ENCODE results near the gene RIPOR3.
"Not testable (repeated sequence)": the region's sequence is repeated elsewhere in the genome, so short reads cannot be mapped to it uniquely, and the experiment has no call there.

Gene RIPOR3

DNA sequence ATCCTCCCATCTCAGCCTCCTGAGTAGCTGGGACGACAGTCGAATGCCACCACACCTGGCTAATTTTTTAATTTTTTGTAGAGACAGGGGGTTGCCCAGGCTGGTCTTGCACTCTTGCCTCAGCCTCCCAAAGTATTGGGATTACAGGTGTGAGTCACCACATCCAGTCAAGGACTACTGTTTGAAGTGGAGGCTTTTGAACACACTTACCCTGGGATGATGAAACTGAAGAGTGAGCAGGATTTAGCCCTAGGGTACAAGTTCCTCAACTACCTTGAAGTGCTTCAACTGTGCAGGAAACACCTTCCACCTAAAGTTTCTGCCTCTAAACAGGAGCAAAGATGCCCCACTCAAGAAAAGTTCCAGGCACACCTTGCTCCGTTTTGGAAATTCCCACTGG lies 24.4 kb upstream of the RIPOR3 start:
- Histone ChIP-seq H3K9ac (ENCODE audit: low read length in 5 of 5) (no peak overlapping the region), H3K36me3 (ENCODE audit: control insufficient read depth in 5 of 5, insufficient read depth in 5 of 5, low read length in 5 of 5) (no peaks in the 10 kb centered on the region), H3K9me3 (ENCODE audit: control insufficient read depth in 5 of 5, low read length in 5 of 5) (no peaks in the 10 kb centered on the region), H3K4me1 (ENCODE audit: control insufficient read depth in 5 of 5, insufficient read depth in 5 of 5, low read length in 5 of 5) (peaks cover 0 to 10% (median 3%) of the 10 kb centered on the region in 5 donors), H3K27ac (ENCODE audit: low read depth, low read length) (no peak overlapping the region), H3K27me3 (ENCODE audit: control insufficient read depth in 5 of 5, insufficient read depth in 4 of 5, low read length in 5 of 5) (no peaks in the 10 kb centered on the region), H3K4me3 (ENCODE audit: low read depth in 1 of 5, low read length in 5 of 5) (no peak overlapping the region)

DNA sequence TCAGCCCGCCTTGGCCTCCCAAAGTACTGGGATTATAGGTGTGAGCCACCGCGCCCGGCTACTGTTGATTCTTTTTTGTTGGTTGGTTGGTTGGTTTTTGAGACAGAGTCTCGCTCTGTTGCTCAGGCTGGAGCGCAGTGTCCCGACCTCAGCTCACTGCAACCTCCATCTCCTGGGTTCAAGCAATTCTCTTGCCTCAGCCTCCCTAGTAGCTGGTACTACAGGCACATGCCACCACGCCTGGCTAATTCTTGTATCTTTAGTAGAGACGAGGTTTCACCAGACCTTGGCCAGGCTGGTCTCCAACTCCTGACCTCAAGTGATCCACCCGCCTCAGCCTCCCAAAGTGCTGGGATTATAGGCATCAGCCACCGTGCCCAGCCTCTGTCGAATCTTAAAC lies 23.1 kb upstream of the RIPOR3 start:
- not testable (repeated sequence) for H3K36me3 ChIP-seq (ENCODE audit: control insufficient read depth in 5 of 5, insufficient read depth in 5 of 5, low read length in 5 of 5); H3K27ac ChIP-seq (ENCODE audit: low read depth, low read length); H3K4me3 ChIP-seq (ENCODE audit: low read depth in 1 of 5, low read length in 5 of 5); H3K9me3 ChIP-seq (ENCODE audit: control insufficient read depth in 5 of 5, low read length in 5 of 5); H3K27me3 ChIP-seq (ENCODE audit: control insufficient read depth in 5 of 5, insufficient read depth in 4 of 5, low read length in 5 of 5); H3K9ac ChIP-seq (ENCODE audit: low read length in 5 of 5)
- peaks cover 3 to 15% (median 8%) of the 10 kb centered on the region in 5 donors for H3K4me1 ChIP-seq (ENCODE audit: control insufficient read depth in 5 of 5, insufficient read depth in 5 of 5, low read length in 5 of 5)

DNA sequence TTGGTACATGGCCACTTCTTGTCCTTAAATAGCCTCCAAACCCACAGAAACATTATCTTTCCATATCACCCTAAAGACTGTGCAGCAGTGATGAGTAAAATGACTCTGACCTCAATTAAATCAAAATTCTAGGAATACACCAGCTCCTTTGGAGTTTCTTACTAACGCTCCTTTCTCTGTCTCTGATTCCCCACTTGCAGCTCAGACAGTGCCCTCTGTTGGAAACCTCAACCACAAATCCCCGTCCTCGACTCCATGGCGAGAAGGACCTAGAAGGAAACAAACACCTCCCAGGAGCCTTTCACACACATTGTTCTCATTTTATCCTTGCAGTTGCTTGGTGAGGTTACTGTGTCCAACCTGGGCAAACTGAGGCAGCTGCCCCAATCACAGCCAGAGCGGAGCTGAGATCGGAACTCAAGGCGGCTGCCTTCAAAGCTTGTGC lies 22.3 kb upstream of the RIPOR3 start:
- no peak overlapping the region for H3K4me3 ChIP-seq (ENCODE audit: low read depth in 1 of 5, low read length in 5 of 5)
- H3K4me1 ChIP-seq (ENCODE audit: control insufficient read depth in 5 of 5, insufficient read depth in 5 of 5, low read length in 5 of 5), result peaks cover 3 to 15% (median 8%) of the 10 kb centered on the region in 5 donors
- H3K27me3 ChIP-seq (ENCODE audit: control insufficient read depth in 5 of 5, insufficient read depth in 4 of 5, low read length in 5 of 5), result no peaks in the 10 kb centered on the region
- no peaks in the 10 kb centered on the region for H3K9me3 ChIP-seq (ENCODE audit: control insufficient read depth in 5 of 5, low read length in 5 of 5)
- no peak overlapping the region for H3K27ac ChIP-seq (ENCODE audit: low read depth, low read length)
- H3K36me3 ChIP-seq (ENCODE audit: control insufficient read depth in 5 of 5, insufficient read depth in 5 of 5, low read length in 5 of 5), result no peaks in the 10 kb centered on the region
- no peak overlapping the region for H3K9ac ChIP-seq (ENCODE audit: low read length in 5 of 5)

DNA sequence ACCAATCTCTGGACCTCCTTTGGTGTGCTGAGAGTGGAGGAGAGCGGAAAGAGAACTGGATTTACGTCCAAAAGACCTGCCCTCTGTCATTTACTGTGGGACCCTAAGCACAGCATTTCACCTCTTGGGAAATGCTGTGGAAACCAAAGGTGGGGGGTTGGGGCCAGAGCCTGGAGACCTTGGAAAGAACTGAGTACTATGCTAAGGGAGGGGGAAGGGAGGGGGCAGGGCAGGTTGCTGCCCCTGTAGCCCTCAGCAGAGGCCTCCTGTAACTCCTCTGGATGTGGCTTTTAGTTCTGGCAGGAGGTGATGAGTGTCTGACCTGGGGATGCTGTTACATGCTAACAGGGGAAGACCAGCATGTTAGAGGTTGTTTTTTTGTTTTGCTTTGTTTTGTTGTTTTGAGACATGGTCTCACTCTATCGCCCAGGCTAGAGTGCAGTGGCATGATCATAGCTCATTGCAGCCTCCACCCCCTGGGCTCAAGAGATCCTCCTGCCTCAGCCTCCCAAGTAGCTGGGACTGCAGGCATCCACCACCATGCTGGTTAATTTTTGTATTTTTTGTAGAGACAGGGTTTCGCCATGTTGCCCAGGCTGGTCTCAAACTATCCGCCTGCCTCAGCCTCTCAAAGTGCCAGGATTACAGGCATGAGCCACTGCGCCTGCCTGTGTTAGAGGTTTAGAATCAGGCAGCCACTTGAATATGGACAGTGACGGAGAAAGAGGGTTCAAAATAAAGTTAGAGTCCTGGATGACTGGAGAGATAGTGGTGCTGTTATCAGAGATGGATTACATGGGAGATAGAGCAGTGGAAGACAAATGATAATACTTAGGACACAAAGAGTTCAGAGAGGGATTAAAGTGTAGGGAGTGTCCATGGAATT lies 21.7 kb upstream of the RIPOR3 start:
- H3K9ac ChIP-seq (ENCODE audit: low read length in 5 of 5), result no peak overlapping the region
- no peaks in the 10 kb centered on the region for H3K27me3 ChIP-seq (ENCODE audit: control insufficient read depth in 5 of 5, insufficient read depth in 4 of 5, low read length in 5 of 5)
- H3K27ac ChIP-seq (ENCODE audit: low read depth, low read length), result no peak overlapping the region
- peaks cover 3 to 11% (median 7%) of the 10 kb centered on the region in 5 donors for H3K4me1 ChIP-seq (ENCODE audit: control insufficient read depth in 5 of 5, insufficient read depth in 5 of 5, low read length in 5 of 5)
- no peak overlapping the region for H3K4me3 ChIP-seq (ENCODE audit: low read depth in 1 of 5, low read length in 5 of 5)
- H3K9me3 ChIP-seq (ENCODE audit: control insufficient read depth in 5 of 5, low read length in 5 of 5), result no peaks in the 10 kb centered on the region
- no peaks in the 10 kb centered on the region for H3K36me3 ChIP-seq (ENCODE audit: control insufficient read depth in 5 of 5, insufficient read depth in 5 of 5, low read length in 5 of 5)

- no peaks in the 10 kb centered on the region for H3K9me3 ChIP-seq (ENCODE audit: control insufficient read depth in 5 of 5, low read length in 5 of 5)
- no peak overlapping the region for H3K9ac ChIP-seq (ENCODE audit: low read length in 5 of 5)
- H3K27ac ChIP-seq (ENCODE audit: low read depth, low read length), result no peak overlapping the region
Observed at GRCh38 chr20:50711113-50711825, 19.9 kb upstream of the RIPOR3 start.

DNA sequence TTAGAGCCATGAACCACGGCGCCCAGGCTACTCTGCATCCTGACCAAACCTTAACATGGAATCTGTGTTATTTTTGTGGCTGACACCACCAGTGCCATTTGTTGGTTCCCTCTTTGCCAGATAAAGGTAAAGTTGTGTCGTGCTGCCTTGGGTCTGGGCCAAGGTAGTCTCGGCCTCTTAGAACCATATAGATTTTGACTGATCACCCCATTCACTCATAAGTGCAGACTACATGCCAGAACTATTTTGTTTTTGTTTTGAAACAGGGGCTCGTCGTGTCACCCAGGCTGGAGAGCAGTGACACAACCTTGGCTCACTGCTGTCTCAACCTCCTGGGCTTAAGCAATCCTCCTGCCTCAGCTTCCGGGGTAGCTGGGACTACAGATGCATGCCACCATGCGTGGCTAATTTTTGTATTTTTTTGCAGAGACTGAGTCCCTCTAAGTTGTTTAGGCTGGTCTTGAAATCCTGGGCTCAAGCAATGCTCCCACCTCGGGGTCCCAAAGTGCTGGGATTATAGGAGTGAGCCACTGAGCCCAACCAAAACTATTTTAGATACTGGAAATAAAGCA lies 19.2 kb upstream of the RIPOR3 start:
- Histone ChIP-seq H3K9me3 (ENCODE audit: control insufficient read depth in 5 of 5, low read length in 5 of 5) (no peaks in the 10 kb centered on the region), H3K36me3 (ENCODE audit: control insufficient read depth in 5 of 5, insufficient read depth in 5 of 5, low read length in 5 of 5) (no peaks in the 10 kb centered on the region), H3K27me3 (ENCODE audit: control insufficient read depth in 5 of 5, insufficient read depth in 4 of 5, low read length in 5 of 5) (peaks cover 0 to 3% (median 0%) of the 10 kb centered on the region in 5 donors), H3K27ac (ENCODE audit: low read depth, low read length) (no peak overlapping the region), H3K4me1 (ENCODE audit: control insufficient read depth in 5 of 5, insufficient read depth in 5 of 5, low read length in 5 of 5) (peaks cover 3 to 9% (median 6%) of the 10 kb centered on the region in 5 donors), H3K9ac (ENCODE audit: low read length in 5 of 5) (no peak overlapping the region), H3K4me3 (ENCODE audit: low read depth in 1 of 5, low read length in 5 of 5) (no peak overlapping the region)

More at GRCh38 chr20:50711113-50711825, 19.9 kb upstream of the RIPOR3 start:
- no peak overlapping the region for H3K4me3 ChIP-seq (ENCODE audit: low read depth in 1 of 5, low read length in 5 of 5)
- H3K27me3 ChIP-seq (ENCODE audit: control insufficient read depth in 5 of 5, insufficient read depth in 4 of 5, low read length in 5 of 5), result peaks cover 0 to 3% (median 0%) of the 10 kb centered on the region in 5 donors
- peaks cover 3 to 9% (median 6%) of the 10 kb centered on the region in 5 donors for H3K4me1 ChIP-seq (ENCODE audit: control insufficient read depth in 5 of 5, insufficient read depth in 5 of 5, low read length in 5 of 5)
- no peaks in the 10 kb centered on the region for H3K36me3 ChIP-seq (ENCODE audit: control insufficient read depth in 5 of 5, insufficient read depth in 5 of 5, low read length in 5 of 5)

- H3K27ac ChIP-seq (ENCODE audit: low read depth, low read length), result no peak overlapping the region
- H3K4me1 ChIP-seq (ENCODE audit: control insufficient read depth in 5 of 5, insufficient read depth in 5 of 5, low read length in 5 of 5), result peaks cover 3 to 9% (median 6%) of the 10 kb centered on the region in 5 donors
- no peaks in the 10 kb centered on the region for H3K9me3 ChIP-seq (ENCODE audit: control insufficient read depth in 5 of 5, low read length in 5 of 5)
- H3K9ac ChIP-seq (ENCODE audit: low read length in 5 of 5), result no peak overlapping the region
- H3K36me3 ChIP-seq (ENCODE audit: control insufficient read depth in 5 of 5, insufficient read depth in 5 of 5, low read length in 5 of 5), result no peaks in the 10 kb centered on the region
- H3K4me3 ChIP-seq (ENCODE audit: low read depth in 1 of 5, low read length in 5 of 5), result no peak overlapping the region
- H3K27me3 ChIP-seq (ENCODE audit: control insufficient read depth in 5 of 5, insufficient read depth in 4 of 5, low read length in 5 of 5), result peaks cover 0 to 3% (median 0%) of the 10 kb centered on the region in 5 donors
Observed at GRCh38 chr20:50709636-50709973, 18.3 kb upstream of the RIPOR3 start.

GRCh38 chr20:50708845-50709635 lies 17.7 kb upstream of the RIPOR3 start:
- Histone ChIP-seq H3K9ac (ENCODE audit: low read length in 5 of 5) (no peak overlapping the region), H3K36me3 (ENCODE audit: control insufficient read depth in 5 of 5, insufficient read depth in 5 of 5, low read length in 5 of 5) (no peaks in the 10 kb centered on the region), H3K9me3 (ENCODE audit: control insufficient read depth in 5 of 5, low read length in 5 of 5) (no peaks in the 10 kb centered on the region), H3K4me1 (ENCODE audit: control insufficient read depth in 5 of 5, insufficient read depth in 5 of 5, low read length in 5 of 5) (peaks cover 3 to 9% (median 6%) of the 10 kb centered on the region in 5 donors), H3K27ac (ENCODE audit: low read depth, low read length) (no peak overlapping the region), H3K27me3 (ENCODE audit: control insufficient read depth in 5 of 5, insufficient read depth in 4 of 5, low read length in 5 of 5) (peaks cover 0 to 3% (median 0%) of the 10 kb centered on the region in 5 donors), H3K4me3 (ENCODE audit: low read depth in 1 of 5, low read length in 5 of 5) (no peak overlapping the region)

GRCh38 chr20:50704971-50705370 lies 13.6 kb upstream of the RIPOR3 start:
- Histone ChIP-seq H3K36me3 (ENCODE audit: control insufficient read depth in 5 of 5, insufficient read depth in 5 of 5, low read length in 5 of 5) (no peaks in the 10 kb centered on the region), H3K9ac (ENCODE audit: low read length in 5 of 5) (no peak overlapping the region), H3K4me3 (ENCODE audit: low read depth in 1 of 5, low read length in 5 of 5) (no peak overlapping the region), H3K4me1 (ENCODE audit: control insufficient read depth in 5 of 5, insufficient read depth in 5 of 5, low read length in 5 of 5) (no peaks in the 10 kb centered on the region), H3K27me3 (ENCODE audit: control insufficient read depth in 5 of 5, insufficient read depth in 4 of 5, low read length in 5 of 5) (peaks cover 0 to 3% (median 0%) of the 10 kb centered on the region in 5 donors), H3K9me3 (ENCODE audit: control insufficient read depth in 5 of 5, low read length in 5 of 5) (no peaks in the 10 kb centered on the region), H3K27ac (ENCODE audit: low read depth, low read length) (no peak overlapping the region)
